Measurements from ENCODE around the gene PNPO.

PNPO gene

GRCh38 chr17:47955497-47956461 lies 14.4 kb downstream of the PNPO start:
- TF ChIP-seq CTCF (IDR thresholded peaks at IDR 0.05; ENCODE audit: low read depth, low read length, missing control alignments) = no peak
- DNase-seq (ENCODE audit: extremely low read depth, low read depth) = no peak
- H3K4me3 ChIP-seq (replicated peaks; ENCODE audit: low read depth, low read length) = no peak overlapping the region

- TF ChIP-seq CTCF (IDR thresholded peaks at IDR 0.05; ENCODE audit: low read depth, low read length, missing control alignments) = no peak
- DNase-seq (ENCODE audit: extremely low read depth, low read depth) = no peak
- no peak overlapping the region for H3K4me3 ChIP-seq (replicated peaks; ENCODE audit: low read depth, low read length)
These were observed 15.6 kb downstream of the PNPO start for GRCh38 chr17:47956791-47957590.

GRCh38 chr17:47957591-47958490 lies 16.5 kb downstream of the PNPO start, which contains the start of gene PRR15L:
Gene PRR15L (minus strand): TSS chr17:47957883. CDS start chr17:47953234, 4,649 bp downstream.
- no peak within 1 kb of the TSS for H3K4me3 ChIP-seq (replicated peaks; ENCODE audit: low read depth, low read length)

GRCh38 chr17:47959825-47960655 lies 18.7 kb downstream of the PNPO start:
- no peak overlapping the region for H3K4me3 ChIP-seq (replicated peaks; ENCODE audit: low read depth, low read length)
- DNase-seq (ENCODE audit: extremely low read depth, low read depth) = no peak
- no peak for TF ChIP-seq CTCF (IDR thresholded peaks at IDR 0.05; ENCODE audit: low read depth, low read length, missing control alignments)

More at GRCh38 chr17:47957591-47958490, 16.5 kb downstream of the PNPO start, which contains the start of gene PRR15L:
- no peak for DNase-seq (ENCODE audit: extremely low read depth, low read depth)
- TF ChIP-seq CTCF (IDR thresholded peaks at IDR 0.05; ENCODE audit: low read depth, low read length, missing control alignments) = no peak

DNA sequence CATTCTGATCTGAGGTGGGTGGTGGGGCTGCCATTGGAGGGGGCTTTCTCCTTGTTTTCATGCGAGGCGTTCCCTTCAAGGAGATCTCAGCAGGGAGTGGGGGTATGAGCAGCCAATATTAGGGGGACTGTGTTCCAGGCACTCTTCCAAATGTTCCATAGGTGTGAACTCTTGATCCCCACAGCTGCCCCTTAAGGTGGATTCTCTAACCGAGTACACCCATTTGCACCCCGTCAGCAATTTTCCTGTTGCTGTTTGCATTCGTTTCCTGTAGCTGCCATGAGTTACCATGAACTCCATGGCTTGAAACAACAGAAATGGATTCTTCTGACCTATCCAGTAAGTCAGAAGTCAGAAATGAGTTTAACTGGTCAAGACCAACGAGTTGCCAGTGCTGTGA lies 20.0 kb downstream of the PNPO start:
- no peak for TF ChIP-seq CTCF (IDR thresholded peaks at IDR 0.05; ENCODE audit: low read depth, low read length, missing control alignments)
- H3K4me3 ChIP-seq (replicated peaks; ENCODE audit: low read depth, low read length) = no peak overlapping the region
- DNase-seq (ENCODE audit: extremely low read depth, low read depth) = no peak
